HG03442 (cell line): ENCODE measurements around the gene GSC2.

Experiments
- ATAC-seq: cut with Tn5 transposase; IDR thresholded peaks from one replicate; pipeline ENCODE4 v1.9.1; 2021; ENCODE audit warnings: mild to moderate bottlenecking, moderate library complexity; ENCODE audit not compliant: unreplicated experiment

The GSC2 gene

GRCh38 chr22:19121631-19122142 is 28.4 kb downstream of the GSC2 start:
- peak; percentile 15 for ATAC-seq

GRCh38 chr22:19120829-19121630 is 29.1 kb downstream of the GSC2 start:
- ATAC-seq, result peak; percentile 5

- ATAC-seq, result no peak
Observed at GRCh38 chr22:19119949-19120348, 30.1 kb downstream of the GSC2 start.

GRCh38 chr22:19118329-19118880 is 31.7 kb downstream of the GSC2 start:
- peak; percentile 36 for ATAC-seq

GRCh38 chr22:19117111-19117512 is 33.0 kb downstream of the GSC2 start:
- ATAC-seq, result no peak

GRCh38 chr22:19115628-19116027 is 34.5 kb downstream of the GSC2 start:
- ATAC-seq, result no peak

- ATAC-seq, result no peak
Observed at GRCh38 chr22:19114984-19115552, 35.0 kb downstream of the GSC2 start.

- no peak for ATAC-seq
Observed at GRCh38 chr22:19113429-19113828, 36.7 kb downstream of the GSC2 start.

- no peak for ATAC-seq
Observed at GRCh38 chr22:19111584-19111983, 38.5 kb downstream of the GSC2 start.

- no peak for ATAC-seq
Observed at GRCh38 chr22:19111140-19111539, 39.0 kb downstream of the GSC2 start.

- no peak for ATAC-seq
Observed at GRCh38 chr22:19110646-19111045, 39.4 kb downstream of the GSC2 start.

GRCh38 chr22:19110064-19110458 is 40.0 kb downstream of the GSC2 start:
- no peak for ATAC-seq

- peak; percentile 73 for ATAC-seq
Observed at GRCh38 chr22:19109198-19110063, 40.7 kb downstream of the GSC2 start.

- no peak for ATAC-seq
Observed at GRCh38 chr22:19108807-19109197, 41.3 kb downstream of the GSC2 start.

- no peak for ATAC-seq
Observed at GRCh38 chr22:19107730-19108074, 42.4 kb downstream of the GSC2 start.

GRCh38 chr22:19106886-19107729 is 43.0 kb downstream of the GSC2 start:
- no peak for ATAC-seq

- ATAC-seq, result no peak
Observed at GRCh38 chr22:19105867-19106802, 44.0 kb downstream of the GSC2 start.

GRCh38 chr22:19105456-19105855 is 44.6 kb downstream of the GSC2 start:
- no peak for ATAC-seq
